A549 treated with dexamethasone at 1 μM for 4 hours (cell line): ENCODE data around the gene PRSS48. TPM values are rescaled to one million over a fixed set of nuclear protein-coding genes. Genes with fewer than 3 reads are reported as not detected.

Experiments used
- total RNA-seq: library from RNA; stranded (reverse); fragments of 200-300 nt; extraction: Qiagen RNA extraction; gene quantifications from 5 replicates; pipeline ENCODE4 v1.2.3, GENCODE V29; 2022

Gene PRSS48, protein sequence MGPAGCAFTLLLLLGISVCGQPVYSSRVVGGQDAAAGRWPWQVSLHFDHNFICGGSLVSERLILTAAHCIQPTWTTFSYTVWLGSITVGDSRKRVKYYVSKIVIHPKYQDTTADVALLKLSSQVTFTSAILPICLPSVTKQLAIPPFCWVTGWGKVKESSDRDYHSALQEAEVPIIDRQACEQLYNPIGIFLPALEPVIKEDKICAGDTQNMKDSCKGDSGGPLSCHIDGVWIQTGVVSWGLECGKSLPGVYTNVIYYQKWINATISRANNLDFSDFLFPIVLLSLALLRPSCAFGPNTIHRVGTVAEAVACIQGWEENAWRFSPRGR
- total RNA-seq, result not detected in 5 replicates

DNA sequence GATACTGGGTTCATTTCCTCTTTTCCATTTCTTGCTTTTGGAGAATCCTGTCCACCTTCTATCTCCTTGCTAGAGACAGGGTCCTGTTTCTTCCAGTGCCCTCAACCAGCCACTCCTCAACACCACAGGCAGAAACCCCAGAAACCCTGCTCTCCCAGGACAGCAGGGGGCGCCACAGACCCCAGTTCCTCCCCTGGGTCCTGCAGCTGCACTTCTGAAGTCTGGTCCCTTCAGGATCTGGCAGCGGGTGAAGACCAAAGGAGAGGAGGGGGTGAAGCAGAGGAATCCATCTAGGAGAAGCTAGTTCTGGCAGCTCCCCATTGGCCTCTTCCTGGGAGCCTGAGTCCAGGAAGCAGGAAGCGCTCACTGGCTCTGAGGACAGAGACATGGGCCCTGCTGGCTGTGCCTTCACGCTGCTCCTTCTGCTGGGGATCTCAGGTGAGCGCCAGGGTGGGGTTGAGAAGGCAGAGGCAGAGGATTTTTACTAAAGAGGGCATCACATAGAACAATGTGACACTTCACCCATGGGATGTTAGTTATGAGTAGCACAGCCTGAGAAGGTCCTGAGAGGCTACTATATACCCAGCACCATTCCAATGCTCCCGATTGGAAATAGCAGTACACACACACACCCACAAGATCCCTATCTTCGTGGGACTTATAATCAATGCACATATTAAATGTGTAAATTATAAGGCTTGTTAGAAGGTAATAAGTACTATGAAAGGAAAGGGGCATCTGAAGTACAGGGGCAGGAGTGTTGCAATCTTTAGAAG, at the start of gene PRSS48:
TSS of gene PRSS48 (plus strand) at position 375 of the 776 bp plus-strand sequence. CDS start at position 387, 12 bp downstream.

DNA sequence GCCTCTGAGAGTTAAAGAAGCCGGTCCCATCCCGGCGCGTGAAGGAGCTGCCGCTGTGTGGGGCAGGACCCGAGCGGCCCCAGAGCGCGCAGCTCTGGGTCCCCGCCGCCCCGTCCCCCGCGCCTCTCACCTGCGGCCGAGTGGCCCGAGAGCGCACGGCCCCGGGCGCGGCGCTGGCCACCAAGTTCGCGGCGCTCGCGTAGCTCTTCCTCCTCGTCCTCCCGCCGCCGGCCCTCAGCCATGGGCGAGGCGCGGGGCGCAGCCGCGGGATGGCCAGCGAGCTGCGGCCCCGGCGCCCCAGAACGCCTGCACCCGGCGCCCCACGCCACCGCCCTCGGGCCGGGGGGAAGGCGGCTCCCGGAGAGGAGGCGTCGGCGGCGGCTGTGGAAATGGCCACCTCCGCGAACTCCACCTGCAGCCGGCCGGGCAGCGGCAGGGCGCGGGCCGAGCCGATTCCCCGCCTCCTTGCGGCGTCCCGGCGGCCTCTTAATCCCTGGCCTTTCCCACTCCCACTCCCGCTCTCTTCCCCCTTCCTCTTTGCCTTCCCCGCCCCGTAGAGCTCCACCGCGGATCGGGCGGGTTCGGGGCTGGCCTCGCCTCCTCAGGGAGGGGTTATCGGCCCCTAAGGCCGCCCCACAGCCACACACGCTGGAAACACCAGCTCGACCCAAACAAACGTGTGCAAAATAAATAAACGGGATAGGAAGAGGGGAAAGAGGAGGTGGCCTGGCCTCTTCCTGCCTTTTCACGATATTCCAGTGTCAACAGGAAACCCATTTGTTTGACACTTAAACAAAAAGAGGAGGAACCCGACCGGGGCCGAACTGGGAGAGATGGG, 48.4 kb downstream of the PRSS48 start, which contains the start of gene SH3D19:
TSS of gene SH3D19 (minus strand) at position 495 of the 838 bp plus-strand sequence. CDS start at position 242, 253 bp downstream.

Other genes starting within 250 kb of the PRSS48 start
- 1,386 to 1,713 TPM (median 1,445 TPM) in 5 replicates for gene RPS3A, start 177.5 kb upstream of the PRSS48 start, total RNA-seq
- 17.8 to 25.2 TPM (median 24.0 TPM) in 5 replicates for gene SH3D19, start 48.4 kb downstream of the PRSS48 start, total RNA-seq
- 0.06 to 0.42 TPM (median 0.21 TPM) in 5 replicates for gene FHIP1A, start 132.0 kb downstream of the PRSS48 start, total RNA-seq